Suprapubic skin (tissue), 3 donors: Measurements from ENCODE around the gene GAL3ST2.

ENCODE experiments used
- POLR2A ChIP-seq, 2 donors: fragments of 450-650 bp; IDR thresholded peaks; one replicate each; pipeline ENCODE4 v1.6.1; 2017; ENCODE audit warnings: antibody characterized with exemption in 2 of 2, mild to moderate bottlenecking in 2 of 2, moderate library complexity in 2 of 2
- TF ChIP-seq, protein P1 (sequence below), 2 donors: fragments of 200-600 bp in 1 of 2; fragments of 450-650 bp in 1 of 2; sonication (generic) in 1 of 2; IDR thresholded peaks; one replicate each; pipeline ENCODE4 v1.5.1; 2016 to 2019; ENCODE audit warnings: antibody characterized with exemption in 2 of 2, mild to moderate bottlenecking in 1 of 2, moderate library complexity in 1 of 2

DNA sequence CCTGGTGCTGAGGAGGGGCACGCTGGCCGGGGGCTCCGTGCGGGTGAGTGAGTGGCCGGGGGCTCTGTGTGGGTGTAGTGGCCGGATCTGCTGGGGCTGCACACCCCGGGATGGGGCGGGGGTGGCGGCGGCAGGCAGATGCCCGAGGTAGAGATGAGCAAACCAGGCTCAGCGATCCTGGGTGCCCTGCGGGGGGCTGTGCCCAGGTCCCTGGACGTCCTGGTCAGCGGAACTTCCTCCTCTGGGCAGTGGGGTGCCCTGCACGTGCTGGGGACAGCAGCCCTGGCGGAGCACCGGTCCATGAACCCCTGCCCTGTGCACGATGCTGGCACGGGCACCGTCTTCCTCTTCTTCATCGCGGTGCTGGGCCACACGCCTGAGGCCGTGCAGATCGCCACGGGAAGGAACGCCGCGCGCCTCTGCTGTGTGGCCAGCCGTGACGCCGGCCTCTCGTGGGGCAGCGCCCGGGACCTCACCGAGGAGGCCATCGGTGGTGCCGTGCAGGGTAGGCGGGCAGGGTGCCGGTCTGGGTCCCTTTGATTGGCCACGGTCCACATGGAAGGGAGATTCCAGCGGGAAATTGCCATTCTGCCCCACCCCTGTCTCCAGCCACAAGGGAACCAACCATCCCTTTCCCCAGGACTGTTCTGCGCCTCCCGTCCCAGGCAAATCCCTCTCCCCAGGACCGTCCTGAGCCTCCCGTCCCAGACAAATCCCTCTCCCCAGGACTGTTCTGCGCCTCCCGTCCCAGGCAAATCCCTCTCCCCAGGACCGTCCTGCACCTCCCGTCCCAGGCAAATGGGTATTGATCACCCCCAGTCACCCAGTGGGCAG is 38.2 kb downstream of the GAL3ST2 start:
- TF ChIP-seq, protein P1, sequence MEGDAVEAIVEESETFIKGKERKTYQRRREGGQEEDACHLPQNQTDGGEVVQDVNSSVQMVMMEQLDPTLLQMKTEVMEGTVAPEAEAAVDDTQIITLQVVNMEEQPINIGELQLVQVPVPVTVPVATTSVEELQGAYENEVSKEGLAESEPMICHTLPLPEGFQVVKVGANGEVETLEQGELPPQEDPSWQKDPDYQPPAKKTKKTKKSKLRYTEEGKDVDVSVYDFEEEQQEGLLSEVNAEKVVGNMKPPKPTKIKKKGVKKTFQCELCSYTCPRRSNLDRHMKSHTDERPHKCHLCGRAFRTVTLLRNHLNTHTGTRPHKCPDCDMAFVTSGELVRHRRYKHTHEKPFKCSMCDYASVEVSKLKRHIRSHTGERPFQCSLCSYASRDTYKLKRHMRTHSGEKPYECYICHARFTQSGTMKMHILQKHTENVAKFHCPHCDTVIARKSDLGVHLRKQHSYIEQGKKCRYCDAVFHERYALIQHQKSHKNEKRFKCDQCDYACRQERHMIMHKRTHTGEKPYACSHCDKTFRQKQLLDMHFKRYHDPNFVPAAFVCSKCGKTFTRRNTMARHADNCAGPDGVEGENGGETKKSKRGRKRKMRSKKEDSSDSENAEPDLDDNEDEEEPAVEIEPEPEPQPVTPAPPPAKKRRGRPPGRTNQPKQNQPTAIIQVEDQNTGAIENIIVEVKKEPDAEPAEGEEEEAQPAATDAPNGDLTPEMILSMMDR (IDR thresholded peaks at IDR 0.05), result no peak
- no peak for TF ChIP-seq POLR2A (IDR thresholded peaks at IDR 0.05)
